MG63 (cell line): ENCODE results near the gene RRP1B. TPM values are rescaled to one million over a fixed set of nuclear protein-coding genes. Genes with fewer than 3 reads are reported as not detected.
"Not testable (repeated sequence)": the region's sequence is repeated elsewhere in the genome, so short reads cannot be mapped to it uniquely, and the experiment has no call there.

Experiments used
- DNase-seq: peaks from one replicate; pipeline ENCODE4 v3.0.0-alpha.2; 2020
- H3K27me3 ChIP-seq: fragments of 250-450 bp; sonication (Bioruptor Pico); 2 replicates; pipeline ENCODE4 v1.5.1; 2020; ENCODE audit warnings: mild to moderate bottlenecking, moderate library complexity
- H3K36me3 ChIP-seq: fragments of 250-450 bp; sonication (Bioruptor Pico); 2 replicates; pipeline ENCODE4 v1.5.1; 2020; ENCODE audit warnings: mild to moderate bottlenecking, moderate library complexity
- H3K4me3 ChIP-seq: fragments of 250-450 bp; sonication (Bioruptor Pico); 2 replicates; pipeline ENCODE4 v1.5.1; 2020; ENCODE audit warnings: mild to moderate bottlenecking, moderate library complexity
- H3K9me3 ChIP-seq: fragments of 250-450 bp; sonication (Bioruptor Pico); 2 replicates; pipeline ENCODE4 v1.5.1; 2020; ENCODE audit warnings: mild to moderate bottlenecking, moderate library complexity
- total RNA-seq: library from RNA; depleted of rRNA; stranded (reverse); fragments of >200 nt; shearing (Covaris generic); gene quantifications from 2 replicates; pipeline ENCODE4 v1.2.3, GENCODE V29; 2014; ENCODE audit warnings: low replicate concordance

The RRP1B gene
- total RNA-seq, 1 experiment from 2014 or later: 23.0 TPM

GRCh38 chr21:43686811-43687565, 27.6 kb downstream of the RRP1B start:
- peaks cover 92% of the 10 kb centered on the region for H3K36me3 ChIP-seq
- H3K9me3 ChIP-seq: no peaks in the 10 kb centered on the region
- no peak overlapping the region for H3K4me3 ChIP-seq
- no peaks in the 10 kb centered on the region for H3K27me3 ChIP-seq
- no peak for DNase-seq

- Histone ChIP-seq H3K4me3 (no peak overlapping the region), H3K36me3 (peaks cover 90% of the 10 kb centered on the region), H3K27me3 (no peaks in the 10 kb centered on the region), H3K9me3 (no peaks in the 10 kb centered on the region)
- DNase-seq: no peak
These were observed 28.4 kb downstream of the RRP1B start for GRCh38 chr21:43687566-43688399.

- H3K27me3 ChIP-seq: no peaks in the 10 kb centered on the region
- H3K36me3 ChIP-seq: peaks cover 88% of the 10 kb centered on the region
- no peaks in the 10 kb centered on the region for H3K9me3 ChIP-seq
- no peak for DNase-seq
- no peak overlapping the region for H3K4me3 ChIP-seq
These were observed 29.5 kb downstream of the RRP1B start for GRCh38 chr21:43688906-43689305.

- Histone ChIP-seq H3K27me3 (no peaks in the 10 kb centered on the region), H3K4me3 (no peak overlapping the region), H3K9me3 (no peaks in the 10 kb centered on the region), H3K36me3 (peaks cover 91% of the 10 kb centered on the region)
- DNase-seq: no peak
These were observed 30.4 kb downstream of the RRP1B start for GRCh38 chr21:43689556-43690337.

GRCh38 chr21:43690346-43690745, 31.0 kb downstream of the RRP1B start:
- H3K9me3 ChIP-seq: no peaks in the 10 kb centered on the region
- H3K4me3 ChIP-seq: no peak overlapping the region
- H3K36me3 ChIP-seq: peaks cover 90% of the 10 kb centered on the region
- DNase-seq: no peak
- H3K27me3 ChIP-seq: no peaks in the 10 kb centered on the region

GRCh38 chr21:43691086-43691795, 31.9 kb downstream of the RRP1B start:
- no peaks in the 10 kb centered on the region for H3K9me3 ChIP-seq
- H3K27me3 ChIP-seq: no peaks in the 10 kb centered on the region
- peaks cover 89% of the 10 kb centered on the region for H3K36me3 ChIP-seq
- no peak overlapping the region for H3K4me3 ChIP-seq
- DNase-seq: no peak

GRCh38 chr21:43691801-43692200, 32.4 kb downstream of the RRP1B start:
- Histone ChIP-seq H3K36me3 (peaks cover 85% of the 10 kb centered on the region), H3K4me3 (no peak overlapping the region)

GRCh38 chr21:43692949-43693348, 33.6 kb downstream of the RRP1B start:
- H3K36me3 ChIP-seq: peaks cover 75% of the 10 kb centered on the region
- H3K4me3 ChIP-seq: no peak overlapping the region
- DNase-seq: no peak
- no peaks in the 10 kb centered on the region for H3K27me3 ChIP-seq
- H3K9me3 ChIP-seq: no peaks in the 10 kb centered on the region

More at GRCh38 chr21:43691801-43692200, 32.4 kb downstream of the RRP1B start:
- Histone ChIP-seq H3K27me3 (no peaks in the 10 kb centered on the region), H3K9me3 (no peaks in the 10 kb centered on the region)
- no peak for DNase-seq

GRCh38 chr21:43693981-43694380, 34.6 kb downstream of the RRP1B start:
- DNase-seq: no peak
- Histone ChIP-seq H3K4me3 (no peak overlapping the region), H3K27me3 (no peaks in the 10 kb centered on the region), H3K9me3 (no peaks in the 10 kb centered on the region), H3K36me3 (peaks cover 65% of the 10 kb centered on the region)

GRCh38 chr21:43694437-43695079, 35.2 kb downstream of the RRP1B start:
- Histone ChIP-seq H3K9me3 (no peaks in the 10 kb centered on the region), H3K4me3 (no peak overlapping the region), H3K27me3 (no peaks in the 10 kb centered on the region), H3K36me3 (peaks cover 59% of the 10 kb centered on the region)
- DNase-seq: no peak

- Histone ChIP-seq H3K36me3 (peaks cover 43% of the 10 kb centered on the region), H3K27me3 (no peaks in the 10 kb centered on the region), H3K9me3 (no peaks in the 10 kb centered on the region), H3K4me3 (no peak overlapping the region)
- no peak for DNase-seq
These were observed 36.9 kb downstream of the RRP1B start for GRCh38 chr21:43696214-43696613.

- Histone ChIP-seq H3K27me3 (no peaks in the 10 kb centered on the region), H3K9me3 (no peaks in the 10 kb centered on the region), H3K4me3 (no peak overlapping the region), H3K36me3 (peaks cover 29% of the 10 kb centered on the region)
- DNase-seq: no peak
These were observed 38.6 kb downstream of the RRP1B start for GRCh38 chr21:43697758-43698643.

GRCh38 chr21:43699492-43699777, 40.1 kb downstream of the RRP1B start:
- not testable (repeated sequence) for H3K4me3 ChIP-seq, DNase-seq, H3K9me3 ChIP-seq, H3K27me3 ChIP-seq
- H3K36me3 ChIP-seq: peaks cover 18% of the 10 kb centered on the region

GRCh38 chr21:43699933-43700599, 40.7 kb downstream of the RRP1B start:
- no peak for DNase-seq
- Histone ChIP-seq H3K4me3 (no peak overlapping the region), H3K27me3 (no peaks in the 10 kb centered on the region), H3K36me3 (peaks cover 13% of the 10 kb centered on the region), H3K9me3 (no peaks in the 10 kb centered on the region)
